NCI-H1092 treated with DMSO at 0.1 percent for 48 hours (cell line): ENCODE data around the gene CDKN3.
"Not testable (repeated sequence)": the region's sequence is repeated elsewhere in the genome, so short reads cannot be mapped to it uniquely, and the experiment has no call there.

Experiments used
- DNase-seq: peaks from one replicate; lab custom pipeline; 2025; lab: John Stamatoyannopoulos, UW

The CDKN3 gene

DNA sequence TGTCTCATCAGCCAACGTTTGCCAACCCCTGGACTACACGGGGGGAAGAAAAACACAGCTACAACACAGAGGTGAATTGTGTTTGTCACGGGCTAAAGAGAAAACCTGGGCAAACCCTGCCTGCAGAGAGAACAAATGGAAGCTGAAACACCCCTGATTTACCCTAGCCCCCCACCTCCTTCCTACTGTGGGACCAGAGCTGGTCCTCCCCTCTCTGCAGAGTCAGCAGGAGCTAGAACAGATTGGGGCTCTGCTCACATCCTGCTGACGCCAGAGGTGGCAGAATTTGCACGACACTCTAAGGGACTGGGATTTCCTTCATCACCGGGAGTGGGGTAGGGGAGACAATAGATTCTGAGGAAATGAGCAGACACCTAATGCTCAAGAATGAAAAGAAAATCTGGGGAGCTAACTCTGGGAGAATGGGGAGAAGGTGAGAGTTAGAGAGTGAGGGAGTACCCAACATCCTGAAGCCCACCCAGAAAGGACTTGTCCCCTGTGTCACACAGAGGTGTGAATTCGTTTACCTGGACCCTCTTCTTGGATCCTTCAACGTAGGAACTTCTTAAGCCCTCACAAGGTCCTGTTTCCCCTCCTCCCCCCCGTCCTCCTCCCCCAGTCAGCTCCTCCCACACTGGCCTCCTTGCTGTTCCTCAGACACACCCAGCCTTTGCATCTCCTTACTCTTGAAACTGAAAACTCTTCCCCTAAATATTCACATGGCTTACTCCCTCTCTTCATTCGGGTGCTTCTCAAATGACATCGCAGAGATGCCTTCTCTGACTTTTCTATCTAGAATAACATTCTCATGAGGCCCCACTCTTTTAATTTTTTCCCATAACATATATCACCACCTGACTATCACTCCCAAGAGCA lies 26.2 kb upstream of the CDKN3 start:
- DNase-seq = no peak

DNA sequence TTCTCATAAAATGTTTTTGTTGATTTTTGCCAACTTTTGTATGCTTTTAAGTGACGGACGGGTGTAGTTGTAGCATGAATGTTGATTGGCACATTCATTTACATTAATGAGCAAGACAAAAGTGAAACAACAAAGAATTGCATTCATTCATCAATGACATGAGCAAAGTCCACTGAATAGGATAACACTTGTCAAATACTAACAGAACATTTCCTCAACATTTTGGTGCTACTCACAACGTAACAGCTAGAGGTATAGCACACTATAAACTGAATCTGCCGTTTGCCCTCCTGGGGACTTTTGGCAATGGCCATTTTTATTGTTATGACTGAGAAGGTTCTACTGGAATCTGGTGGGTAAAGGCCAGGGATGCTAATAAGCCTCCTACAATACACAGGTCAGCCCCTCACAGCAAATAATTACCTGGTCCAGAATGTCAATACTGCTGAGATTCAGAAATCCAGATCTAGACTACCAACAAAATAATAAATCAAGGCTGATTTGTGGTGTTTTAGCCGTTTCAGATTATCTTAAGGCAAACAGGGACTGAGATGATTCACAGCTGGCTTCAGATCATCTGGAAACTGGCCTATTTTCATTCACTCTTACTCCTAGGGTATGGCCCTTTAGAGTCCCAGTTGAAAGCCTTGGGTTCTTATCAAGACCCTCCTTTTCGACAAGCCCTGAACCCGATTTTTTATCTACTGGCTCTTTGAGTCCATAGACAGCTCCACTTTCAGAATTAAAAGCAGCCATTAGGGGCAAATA lies 22.5 kb upstream of the CDKN3 start:
- DNase-seq = no peak

DNA sequence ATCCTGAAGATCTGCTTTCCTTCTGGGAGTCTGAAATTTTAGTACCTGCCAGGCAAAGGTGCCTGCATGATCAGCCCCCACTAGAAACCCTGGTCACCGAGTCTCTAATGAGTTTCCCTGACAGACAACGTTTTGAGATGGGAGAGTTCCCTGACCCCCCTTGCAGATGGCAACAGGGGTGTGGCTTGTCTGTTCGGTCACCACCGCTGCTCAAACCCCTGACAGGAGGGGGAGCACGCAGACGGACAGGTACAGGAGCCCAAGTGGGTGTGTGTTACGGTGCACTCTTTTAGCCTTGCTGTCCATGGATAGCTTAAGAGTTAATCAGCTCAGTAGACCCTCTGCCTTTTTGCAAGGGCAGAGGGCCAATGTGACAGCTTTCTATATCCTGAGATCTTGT lies 19.3 kb upstream of the CDKN3 start:
- DNase-seq = no peak

DNA sequence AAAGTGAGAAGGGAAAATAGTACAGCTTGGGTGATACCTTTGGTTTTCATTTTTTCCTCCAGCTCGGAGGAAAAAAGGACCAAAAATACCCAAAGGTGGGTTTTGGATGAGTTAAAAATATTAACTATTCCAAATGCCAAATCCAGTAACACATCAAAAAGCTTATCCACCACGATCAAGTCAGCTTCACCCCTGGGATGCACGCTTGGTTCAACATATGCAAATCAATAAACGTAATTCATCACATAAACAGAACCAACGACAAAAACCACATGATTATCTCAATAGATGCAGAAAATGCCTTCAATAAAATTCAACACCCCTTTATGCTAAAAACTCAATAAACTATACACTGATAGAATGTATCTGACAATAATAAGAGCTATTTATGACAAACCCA lies 17.9 kb upstream of the CDKN3 start:
- not testable (repeated sequence) for DNase-seq

DNA sequence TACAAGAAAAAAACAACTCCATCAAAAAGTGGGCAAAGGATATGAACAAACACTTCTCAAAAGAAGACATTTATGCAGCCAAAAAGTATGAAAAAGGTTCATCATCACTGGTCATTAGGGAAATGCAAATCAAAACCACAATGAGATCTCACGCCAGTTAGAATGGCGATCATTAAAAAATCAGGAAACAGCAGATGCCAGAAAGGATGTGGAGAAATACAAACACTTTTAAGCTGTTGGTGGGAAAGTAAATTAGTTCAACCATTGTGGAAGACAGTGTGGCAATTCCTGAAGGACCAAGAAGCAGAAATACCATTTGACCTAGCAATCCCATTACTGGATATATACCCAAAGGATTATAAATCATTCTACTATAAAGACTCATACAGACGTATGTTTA lies 16.2 kb upstream of the CDKN3 start:
- not testable (repeated sequence) for DNase-seq

DNA sequence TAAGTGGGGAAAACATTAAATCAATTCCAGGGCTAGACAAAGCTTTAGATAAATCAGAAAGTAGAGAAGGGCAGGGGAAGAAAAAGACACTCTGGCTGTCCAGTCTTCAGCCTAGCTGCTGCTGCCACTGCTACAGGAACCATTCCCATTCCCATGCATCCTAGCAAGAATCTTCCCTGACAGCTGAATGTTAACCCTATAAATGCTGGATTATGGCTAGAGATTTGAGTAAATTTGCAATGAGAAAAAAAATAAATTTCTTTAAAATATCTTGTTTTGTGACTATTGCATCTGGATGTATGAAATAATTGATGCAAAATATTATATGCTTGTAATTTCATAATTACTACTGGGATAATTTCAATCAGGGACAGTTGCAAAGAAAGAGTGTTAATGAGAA lies 15.0 kb upstream of the CDKN3 start:
- no peak for DNase-seq

DNA sequence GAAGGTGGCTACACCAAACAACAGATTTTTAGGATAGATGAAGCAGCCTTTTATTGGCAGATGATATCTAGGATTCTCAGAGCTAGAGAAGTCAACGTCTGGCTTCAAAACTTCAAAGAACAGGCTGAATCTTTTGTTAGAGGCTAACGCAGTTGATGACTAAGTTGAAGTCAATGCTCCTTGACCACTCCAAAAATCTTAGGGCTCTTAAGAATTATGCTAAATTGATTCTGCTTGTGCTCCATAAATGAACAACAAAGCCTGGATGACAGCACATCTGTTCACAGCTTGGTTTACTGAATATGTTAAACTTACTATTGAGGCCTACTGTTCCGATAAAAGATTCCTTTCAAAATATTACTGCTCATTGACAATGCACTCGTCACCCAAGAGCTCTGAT lies 13.0 kb upstream of the CDKN3 start:
- DNase-seq = no peak

DNA sequence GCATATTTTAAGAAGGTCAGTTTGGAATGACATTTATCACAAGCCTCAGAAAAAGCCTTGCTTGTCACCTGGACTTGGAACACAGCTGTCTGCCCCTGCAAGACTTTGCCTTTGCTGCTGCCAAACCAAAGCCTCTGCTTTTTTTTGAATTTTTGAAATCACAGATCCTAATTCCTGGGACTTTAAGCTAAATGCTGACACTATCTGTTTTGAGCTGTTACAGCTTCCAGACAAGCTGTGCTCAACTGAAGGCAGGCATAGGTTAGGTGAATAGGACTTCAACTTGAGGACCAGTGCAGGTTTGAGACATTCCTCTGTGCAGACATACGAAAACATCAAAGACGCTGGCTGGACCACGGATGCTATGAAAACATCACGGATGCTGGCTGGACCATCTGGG lies 11.3 kb upstream of the CDKN3 start:
- DNase-seq = no peak

DNA sequence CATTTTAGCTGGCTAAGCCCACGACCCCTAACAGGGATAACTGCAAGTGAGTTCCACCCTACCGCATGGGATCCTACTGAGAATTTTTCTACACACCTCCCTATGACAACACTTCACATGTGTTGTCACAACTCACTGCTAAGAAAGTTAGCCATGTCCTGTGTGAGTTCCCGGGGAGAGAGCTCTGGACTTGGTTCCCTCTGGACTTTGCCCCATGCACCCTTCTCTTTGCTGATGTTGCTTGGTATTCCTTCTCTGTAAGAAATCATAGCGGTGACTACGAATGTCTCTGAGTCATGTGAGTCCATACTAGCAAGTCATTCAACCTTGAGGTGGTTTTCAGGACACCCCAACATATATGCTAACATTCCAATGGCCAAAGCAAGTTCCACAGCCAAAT lies 9.5 kb upstream of the CDKN3 start:
- DNase-seq = no peak

DNA sequence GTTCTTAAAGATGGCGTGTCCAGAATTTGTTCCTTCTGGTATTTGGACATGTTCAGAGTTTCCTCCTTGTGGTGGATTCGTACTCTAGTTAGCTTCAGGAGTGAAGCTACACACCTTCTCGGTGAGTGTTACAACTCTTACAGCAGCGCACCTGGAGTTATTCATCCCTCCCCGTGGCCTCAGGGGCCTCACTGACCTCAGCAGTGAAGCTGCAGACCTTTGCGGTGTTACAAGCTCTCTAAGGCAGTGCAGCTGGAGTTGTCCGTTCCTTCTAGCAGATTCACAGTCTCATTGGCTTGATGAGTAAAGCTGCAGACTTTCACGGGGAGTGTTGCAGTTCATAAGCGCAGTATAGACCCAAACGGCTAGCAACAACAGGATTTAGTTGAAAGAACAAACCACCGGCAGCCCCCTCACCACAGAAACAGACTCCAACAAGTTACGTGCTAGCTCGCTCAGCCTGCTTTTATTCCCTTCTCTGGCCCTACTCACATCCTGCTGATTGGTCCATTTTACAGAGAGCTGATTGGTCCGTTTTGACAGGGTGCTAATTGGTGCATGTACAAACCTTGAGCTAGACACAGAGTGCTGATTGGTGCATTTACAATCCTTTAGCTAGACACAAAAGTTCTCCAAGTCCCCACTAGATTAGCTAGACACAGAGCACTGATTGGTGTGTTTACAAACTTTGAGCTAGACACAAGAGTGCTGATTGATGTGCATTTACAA lies 4.5 kb upstream of the CDKN3 start:
- no peak for DNase-seq

DNA sequence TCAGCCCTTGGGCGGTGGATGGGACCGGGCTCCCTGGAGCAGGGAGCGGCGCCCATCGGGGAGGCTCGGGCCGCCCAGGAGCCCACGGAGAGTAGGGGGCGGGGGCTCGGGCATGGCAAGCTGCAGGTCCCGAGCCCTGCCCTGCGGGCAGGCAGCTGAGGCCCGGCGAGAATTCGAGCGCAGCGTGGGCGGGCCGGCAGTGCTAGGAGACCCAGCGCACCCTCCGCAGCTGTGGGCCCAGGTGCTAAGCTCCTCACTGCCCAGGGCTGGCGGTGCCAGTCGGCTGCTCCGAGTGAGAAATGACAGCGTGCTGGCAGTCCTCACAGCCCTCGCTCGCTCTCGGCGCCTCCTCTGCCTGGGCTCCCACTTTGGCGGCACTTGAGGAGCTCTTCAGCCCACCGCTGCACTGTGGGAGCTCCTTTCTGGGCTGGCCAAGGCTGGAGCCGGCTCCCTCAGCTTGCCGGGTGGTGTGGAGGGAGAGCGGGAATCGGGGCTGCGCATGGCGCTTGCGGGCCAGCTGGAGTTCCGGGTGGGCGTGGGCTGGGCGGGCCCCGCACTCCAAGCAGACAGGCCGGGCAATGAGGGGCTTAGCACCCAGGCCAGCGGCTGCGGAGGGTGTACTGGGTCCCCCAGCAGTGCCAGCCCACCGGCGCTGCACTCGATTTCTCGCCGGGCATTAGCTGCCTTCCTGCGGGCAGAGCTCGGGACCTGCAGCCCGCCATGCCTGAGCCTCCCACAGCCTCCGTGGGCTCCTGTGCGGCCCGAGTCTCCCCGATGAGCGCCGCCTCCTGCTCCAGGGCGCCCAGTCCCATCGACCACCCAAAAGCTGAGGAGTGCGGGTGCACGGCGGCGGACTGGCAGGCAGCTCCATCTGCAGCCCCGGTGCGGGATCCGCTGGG lies 3.6 kb upstream of the CDKN3 start:
- DNase-seq = not testable (repeated sequence)

DNA sequence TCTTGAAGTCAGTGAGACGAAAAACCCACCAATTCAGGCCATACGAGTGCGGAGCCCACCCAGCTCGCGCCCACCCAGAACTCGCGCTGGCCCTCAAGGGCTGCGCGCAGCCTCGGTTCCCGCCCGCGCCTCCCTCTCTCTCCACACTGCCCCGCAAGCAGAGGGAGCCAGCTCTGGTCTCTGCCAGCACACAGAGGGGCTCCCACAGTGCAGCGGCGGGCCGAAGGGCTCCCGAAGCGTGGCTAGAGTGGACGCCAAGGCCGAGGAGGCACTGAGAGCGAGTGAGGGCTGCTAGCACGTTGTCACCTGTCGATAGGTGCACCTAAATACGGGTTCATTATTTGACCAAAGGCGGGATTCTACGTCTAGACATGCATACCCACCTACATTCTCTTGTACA lies 2.2 kb upstream of the CDKN3 start:
- DNase-seq = no peak

DNA sequence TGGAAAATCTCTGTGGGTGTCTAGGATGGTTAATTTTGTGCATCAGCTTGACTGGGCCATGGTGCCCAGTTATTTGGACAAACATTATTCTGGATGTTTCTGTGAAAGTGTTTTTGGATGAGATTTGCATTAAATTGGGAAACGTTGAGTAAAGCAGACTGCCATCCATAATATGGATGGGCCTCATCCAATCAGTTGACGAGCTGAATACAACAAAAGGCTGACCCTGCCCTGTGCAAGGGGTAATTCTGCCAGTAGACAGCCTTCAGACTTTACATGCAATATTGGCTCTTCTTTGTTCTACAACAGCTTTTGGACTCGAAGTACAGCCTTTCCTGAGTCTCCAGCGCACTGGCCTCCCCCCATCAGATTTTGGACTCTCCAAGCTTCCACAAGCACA lies 1.5 kb upstream of the CDKN3 start:
- no peak for DNase-seq

DNA sequence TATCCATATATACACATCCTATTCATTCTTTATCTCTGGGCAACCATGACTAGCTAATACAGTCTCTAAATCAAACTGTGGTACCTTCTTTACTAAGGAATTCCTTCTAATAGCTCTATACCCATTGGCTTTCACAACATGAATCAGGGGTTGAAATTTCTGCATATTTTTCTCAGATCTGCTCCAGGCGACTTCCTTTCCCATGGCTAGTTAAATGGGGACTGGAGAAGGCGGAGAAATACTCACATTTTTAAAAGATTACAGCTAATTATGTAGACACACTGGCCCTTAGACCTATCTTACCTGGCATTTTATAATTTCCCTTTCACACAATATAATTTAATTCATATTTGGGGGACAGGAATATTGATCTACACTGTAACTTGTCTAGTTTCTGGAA lies 1.1 kb upstream of the CDKN3 start:
- no peak for DNase-seq

DNA sequence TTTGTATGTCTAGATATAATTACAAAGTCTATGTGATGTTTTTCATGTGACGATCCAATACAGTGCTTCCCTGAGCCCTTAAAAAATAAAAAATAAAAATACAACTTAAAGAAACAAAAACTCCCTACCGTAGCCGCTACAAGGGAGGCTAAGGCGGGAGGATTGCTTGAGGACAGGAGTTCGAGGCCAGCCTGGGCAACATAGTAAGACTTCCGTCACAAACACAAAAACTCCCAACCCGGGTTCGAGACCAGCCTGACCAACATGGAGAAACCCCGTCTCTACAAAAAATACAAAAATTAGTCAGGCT lies 669 bp upstream of the CDKN3 start:
- DNase-seq = no peak

DNA sequence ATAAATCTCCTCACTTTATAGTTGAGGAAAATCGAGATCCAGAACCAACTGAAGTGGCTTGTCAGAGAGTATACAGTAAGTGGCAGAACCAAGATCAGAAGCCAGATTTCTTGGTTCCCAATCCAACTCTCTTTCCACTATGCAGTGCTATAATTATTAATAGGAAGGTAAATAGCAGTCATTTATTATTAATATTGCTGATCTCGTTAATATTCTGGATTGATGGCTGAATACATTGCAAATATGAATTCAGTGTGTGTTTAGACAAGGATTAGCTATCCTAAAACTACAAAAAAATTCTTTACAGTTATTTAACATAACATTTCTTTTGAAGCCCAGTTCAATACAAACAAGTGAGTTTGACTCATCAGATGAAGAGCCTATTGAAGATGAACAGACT lies 2.8 kb downstream of the CDKN3 start:
- DNase-seq = no peak

DNA sequence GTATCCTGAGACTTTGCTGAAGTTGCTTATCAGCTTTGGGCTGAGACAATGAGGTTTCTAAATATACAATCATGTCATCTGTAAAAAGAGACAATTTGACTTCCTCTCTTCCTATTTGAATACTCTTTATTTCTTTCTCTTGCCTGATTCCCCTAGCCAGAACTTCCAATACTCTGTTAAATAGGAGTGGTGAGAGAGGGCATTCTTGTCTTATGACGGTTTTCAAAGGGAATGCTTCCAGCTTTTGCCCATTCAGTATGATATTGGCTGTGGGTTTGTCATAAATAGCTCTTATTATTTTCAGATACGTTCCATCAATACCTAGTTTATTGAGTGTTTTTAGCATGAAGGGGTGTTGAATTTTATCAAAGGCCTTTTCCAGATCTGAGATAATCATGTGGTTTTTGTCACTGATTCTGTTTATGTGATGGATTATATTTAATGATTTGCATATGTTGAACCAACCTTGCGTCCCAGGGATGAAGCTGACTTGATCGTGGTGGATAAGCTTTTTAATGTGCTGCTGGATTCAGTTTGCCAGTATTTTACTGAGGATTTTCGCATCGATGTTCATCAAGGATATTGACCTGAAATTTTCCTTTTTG lies 6.7 kb downstream of the CDKN3 start:
- DNase-seq = not testable (repeated sequence)

DNA sequence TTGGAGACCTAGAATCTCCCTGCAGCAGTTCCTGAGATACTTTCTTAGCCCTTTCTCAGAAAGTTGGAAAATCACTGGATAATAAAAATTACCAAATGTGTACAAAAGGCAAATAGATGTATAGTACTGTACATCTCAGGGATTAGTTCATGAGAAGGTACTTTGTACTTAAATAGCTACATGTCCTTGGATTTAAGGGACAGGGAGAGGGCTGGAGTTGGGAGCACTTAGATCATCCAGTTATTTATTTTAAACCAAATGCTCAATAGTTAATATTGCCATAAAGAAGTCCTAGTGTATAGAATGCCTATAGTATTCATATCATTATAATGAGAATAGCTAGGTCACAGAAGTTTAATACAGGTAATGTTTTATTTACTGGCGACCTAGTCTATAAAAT lies 13.4 kb downstream of the CDKN3 start:
- no peak for DNase-seq

DNA sequence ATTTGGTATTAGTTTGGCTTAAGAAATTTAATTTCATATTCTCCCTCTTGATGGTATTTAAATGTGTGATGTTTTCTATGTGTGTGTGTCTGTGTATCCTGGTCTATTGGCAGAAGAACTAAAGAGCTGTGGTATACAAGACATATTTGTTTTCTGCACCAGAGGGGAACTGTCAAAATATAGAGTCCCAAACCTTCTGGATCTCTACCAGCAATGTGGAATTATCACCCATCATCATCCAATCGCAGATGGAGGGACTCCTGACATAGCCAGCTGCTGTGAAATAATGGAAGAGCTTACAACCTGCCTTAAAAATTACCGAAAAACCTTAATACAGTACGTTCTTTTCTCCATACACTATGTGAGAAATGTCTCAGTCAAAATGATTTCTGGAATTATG lies 14.6 kb downstream of the CDKN3 start:
- DNase-seq = no peak

DNA sequence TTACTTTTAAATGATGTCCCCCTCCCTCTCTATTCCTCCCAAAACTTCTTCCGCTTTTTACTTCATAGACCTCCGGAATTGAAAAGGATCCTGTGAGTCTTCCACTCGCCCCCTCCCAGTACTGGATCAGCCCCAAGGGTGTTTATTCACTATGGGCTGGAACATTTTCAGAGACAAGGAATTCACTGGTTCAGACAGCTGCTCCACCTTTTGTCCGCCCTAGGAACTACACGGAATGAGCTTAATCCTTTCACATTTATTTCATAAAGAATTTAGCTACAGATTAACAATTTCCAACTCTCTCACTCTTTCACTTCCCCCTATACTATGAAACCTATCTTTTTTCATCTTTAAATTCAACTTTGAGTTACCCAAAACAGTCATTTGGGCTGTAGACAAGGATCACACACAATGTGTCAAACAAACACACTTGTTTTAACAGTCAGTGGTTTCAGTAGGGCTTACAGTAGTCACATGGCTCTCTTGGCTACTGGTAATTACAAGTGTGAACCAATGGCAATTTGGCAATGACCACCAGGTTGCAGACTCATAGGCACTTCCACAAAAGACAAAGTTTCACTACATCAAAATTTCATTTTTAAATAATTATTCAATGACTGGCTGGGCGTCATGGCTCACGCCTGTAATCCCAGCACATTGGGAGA lies 23.8 kb downstream of the CDKN3 start:
- peak; percentile 19 for DNase-seq

DNA sequence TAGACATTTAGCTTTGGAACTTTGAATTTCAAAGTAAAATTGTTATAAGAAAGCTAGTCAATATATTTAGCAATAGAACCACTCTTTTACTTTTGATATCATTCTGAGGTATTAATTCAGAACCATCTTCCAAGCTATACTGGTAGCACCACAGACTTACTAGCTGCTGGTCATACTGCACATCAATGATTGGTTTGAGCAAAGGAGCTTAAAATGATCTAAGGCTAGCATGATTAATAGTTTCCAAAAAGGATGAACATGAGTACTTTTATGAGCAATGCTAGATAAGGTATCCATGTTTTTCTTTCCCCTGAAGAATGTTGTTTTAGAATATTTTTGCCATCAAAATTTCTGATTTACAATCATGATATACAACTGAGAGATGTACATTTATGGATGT lies 27.2 kb downstream of the CDKN3 start:
- no peak for DNase-seq
